ENCODE results near the gene SSX3.
"Not testable (repeated sequence)": the region's sequence is repeated elsewhere in the genome, so short reads cannot be mapped to it uniquely, and the experiment has no call there.

GRCh38 chrX:48346059-48346458, 10.4 kb downstream of the SSX3 start:
- TF ChIP-seq CTCF (IDR thresholded peaks at IDR 0.05); ZFX (IDR thresholded peaks at IDR 0.05; ENCODE audit: borderline replicate concordance): not testable (repeated sequence)

Data from 22Rv1 (cell line).